Ectodermal cell (in vitro differentiated cells): ENCODE measurements around the gene HPS6.

Source experiments
- H3K27ac ChIP-seq: 2 replicates; pipeline ENCODE4 v1.7.0; 2013; ENCODE audit warnings: mild to moderate bottlenecking, low read depth, low read length; ENCODE audit not compliant: insufficient read depth, poor library complexity, severe bottlenecking
- H3K27me3 ChIP-seq: 2 replicates; pipeline ENCODE4 v1.7.0; 2013; ENCODE audit warnings: mild to moderate bottlenecking, low read length; ENCODE audit not compliant: insufficient read depth, control insufficient read depth, poor library complexity, severe bottlenecking
- H3K36me3 ChIP-seq: one replicate; pipeline ENCODE4 v1.7.0; 2013; ENCODE audit warnings: low read length; ENCODE audit not compliant: control insufficient read depth, insufficient read depth
- H3K4me1 ChIP-seq: one replicate; pipeline ENCODE4 v1.7.0; 2013; ENCODE audit warnings: low read length; ENCODE audit not compliant: control insufficient read depth, insufficient read depth
- H3K4me3 ChIP-seq: 2 replicates; pipeline ENCODE4 v1.7.0; 2013; ENCODE audit warnings: low read depth, low read length, control low read depth; ENCODE audit not compliant: insufficient read depth
- H3K9me3 ChIP-seq: 2 replicates; pipeline ENCODE4 v1.7.0; 2013; ENCODE audit warnings: mild to moderate bottlenecking, low read length, moderate library complexity; ENCODE audit not compliant: control insufficient read depth
- WGBS, 2 experiments: methylation state at CpG; one replicate each; pipeline ENCODE4 v1.1.7; 2013; ENCODE audit warnings: missing lambda C conversion rate in 2 of 2; 5-methylcytosine and 5-hydroxymethylcytosine counted together

HPS6 gene

DNA sequence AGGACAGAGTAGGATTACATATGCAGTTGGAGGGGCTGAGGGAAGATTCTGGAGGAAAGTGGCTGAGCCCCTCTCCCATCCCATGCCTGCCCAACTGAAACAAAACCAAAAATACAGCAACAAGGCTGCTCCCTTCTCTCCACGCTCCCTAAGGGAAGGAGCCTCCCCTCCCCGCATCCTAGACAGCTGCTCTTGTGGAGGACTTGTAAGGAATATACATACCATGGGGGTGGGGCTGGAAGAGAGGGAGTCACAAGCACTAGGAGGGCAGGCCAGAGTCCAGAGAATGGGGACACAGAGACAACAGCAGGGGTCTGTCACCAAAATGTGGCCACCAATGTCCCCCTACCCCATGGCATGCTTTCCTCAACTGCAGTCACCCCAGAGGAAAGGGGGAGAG, 41.8 kb downstream of the HPS6 start:
- Histone ChIP-seq H3K27ac (no peak overlapping the region), H3K4me1 (no peaks in the 10 kb centered on the region), H3K36me3 (peaks cover 36% of the 10 kb centered on the region), H3K4me3 (no peak overlapping the region), H3K9me3 (no peaks in the 10 kb centered on the region), H3K27me3 (no peaks in the 10 kb centered on the region)
- 70 to 90% methylated on average over 2 of the region's 2 CpGs for WGBS, 2 experiments

DNA sequence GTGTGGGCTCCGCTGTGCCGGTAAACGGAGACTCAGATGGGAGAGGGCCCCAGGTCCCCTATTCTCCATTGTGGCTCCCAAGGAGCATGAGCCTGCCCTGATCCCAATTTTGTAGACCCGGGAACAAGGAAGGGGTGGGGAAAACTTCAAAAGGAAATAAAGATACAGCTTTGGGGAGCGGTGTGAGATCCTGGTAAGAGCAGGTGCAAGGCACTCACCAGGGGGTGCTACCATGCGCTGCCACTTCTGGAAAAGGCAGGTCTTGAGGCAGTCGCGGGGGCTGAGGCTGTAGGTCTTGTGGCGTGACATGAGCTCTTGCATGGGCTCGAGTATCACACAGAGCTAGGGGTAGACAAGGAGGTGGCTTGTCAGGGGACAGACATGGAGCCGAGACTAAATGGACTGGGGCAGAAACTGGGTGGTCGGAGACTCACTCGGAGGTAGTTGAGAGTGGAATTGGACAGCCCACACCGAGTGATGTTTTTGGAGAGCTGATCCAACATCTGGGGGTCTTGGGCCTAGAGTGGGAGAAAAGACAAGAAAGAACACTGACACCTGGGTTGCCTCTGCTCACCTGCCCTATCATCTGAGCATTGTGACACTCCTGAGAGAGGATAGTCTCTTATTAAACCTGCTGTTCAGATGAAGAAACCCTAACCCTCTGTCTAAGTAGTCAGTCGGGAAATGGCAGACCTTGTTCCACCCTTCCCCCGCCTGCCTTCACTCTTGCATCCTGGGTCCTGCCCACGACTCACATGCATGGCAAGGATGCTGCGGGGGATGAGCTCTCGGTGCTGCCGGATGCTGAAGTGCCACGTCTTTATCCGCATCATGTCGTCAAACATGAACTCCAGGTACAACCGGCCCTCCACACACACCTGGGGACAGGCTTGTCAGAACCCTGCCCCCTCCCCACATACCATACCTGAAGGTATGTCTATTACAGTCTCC, 44.3 kb downstream of the HPS6 start:
- WGBS, 2 experiments: 95% methylated on average over 24 of the region's 24 CpGs
- peaks cover 36% of the 10 kb centered on the region for H3K36me3 ChIP-seq
- no peak overlapping the region for H3K27ac ChIP-seq

DNA sequence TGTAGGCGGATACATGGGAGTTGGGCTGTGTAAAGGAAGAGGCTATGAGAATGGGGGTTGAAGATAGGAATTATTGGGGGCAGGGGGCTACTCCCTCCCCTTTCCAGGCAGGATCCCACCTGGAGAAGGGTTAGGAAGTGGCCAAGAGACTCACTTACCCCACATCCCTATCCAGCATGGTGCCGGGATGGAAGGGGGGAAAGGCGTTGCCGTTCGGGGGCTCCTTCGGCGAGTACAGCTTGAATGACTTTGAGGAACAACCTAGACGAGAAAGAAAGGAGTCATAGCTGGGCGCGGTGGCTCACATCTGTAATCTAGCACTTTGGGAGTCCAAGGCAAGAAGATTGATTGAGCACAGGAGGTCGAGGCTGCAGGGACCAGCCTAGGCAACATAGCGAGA, 46.1 kb downstream of the HPS6 start:
- H3K27me3 ChIP-seq: no peaks in the 10 kb centered on the region
- peaks cover 29% of the 10 kb centered on the region for H3K4me1 ChIP-seq
- H3K9me3 ChIP-seq: no peaks in the 10 kb centered on the region
- no peak overlapping the region for H3K27ac ChIP-seq
- no peak overlapping the region for H3K4me3 ChIP-seq
- 94 to 95% methylated on average over 11 to 12 of the region's 12 CpGs for WGBS, 2 experiments
- H3K36me3 ChIP-seq: peaks cover 36% of the 10 kb centered on the region

More for the DNA sequence above, 44.3 kb downstream of the HPS6 start:
- Histone ChIP-seq H3K9me3 (no peaks in the 10 kb centered on the region), H3K27me3 (no peaks in the 10 kb centered on the region), H3K4me3 (no peak overlapping the region), H3K4me1 (peaks cover 17% of the 10 kb centered on the region)

DNA sequence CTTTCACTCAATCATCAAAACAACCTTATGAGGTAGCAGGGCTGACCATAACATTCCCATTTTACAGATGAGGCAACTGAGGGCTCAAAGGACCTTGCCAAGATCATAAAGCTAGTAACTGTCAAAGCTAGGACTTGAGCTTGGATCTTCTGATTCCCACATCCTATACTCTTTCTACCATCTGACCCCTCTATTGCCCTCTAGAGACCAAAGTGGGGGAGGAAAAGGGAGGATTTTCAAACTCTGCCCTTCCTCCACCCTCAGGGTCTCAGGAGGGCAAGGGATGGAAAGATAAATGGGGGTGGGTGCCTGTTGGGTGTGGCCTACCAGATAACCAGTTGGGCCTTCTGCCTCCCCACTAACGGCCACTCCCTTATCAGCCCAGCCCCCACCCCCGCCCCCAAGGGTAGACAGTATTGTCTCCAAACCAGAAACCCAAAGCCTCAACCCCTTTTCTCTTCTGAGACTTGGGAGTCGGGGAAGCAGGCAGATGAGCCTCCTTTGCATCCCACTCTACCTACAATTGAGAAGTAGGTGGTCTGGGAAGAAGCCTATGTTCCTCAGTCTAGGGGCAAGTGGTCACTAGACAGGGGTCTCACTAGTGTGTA, 47.2 kb downstream of the HPS6 start:
- Histone ChIP-seq H3K9me3 (no peaks in the 10 kb centered on the region), H3K27me3 (no peaks in the 10 kb centered on the region), H3K4me3 (peak overlapping the region; percentile 96), H3K36me3 (peaks cover 36% of the 10 kb centered on the region), H3K27ac (no peak overlapping the region), H3K4me1 (peaks cover 40% of the 10 kb centered on the region)
- WGBS, 2 experiments: 21 to 24% methylated on average over 3 of the region's 3 CpGs

DNA sequence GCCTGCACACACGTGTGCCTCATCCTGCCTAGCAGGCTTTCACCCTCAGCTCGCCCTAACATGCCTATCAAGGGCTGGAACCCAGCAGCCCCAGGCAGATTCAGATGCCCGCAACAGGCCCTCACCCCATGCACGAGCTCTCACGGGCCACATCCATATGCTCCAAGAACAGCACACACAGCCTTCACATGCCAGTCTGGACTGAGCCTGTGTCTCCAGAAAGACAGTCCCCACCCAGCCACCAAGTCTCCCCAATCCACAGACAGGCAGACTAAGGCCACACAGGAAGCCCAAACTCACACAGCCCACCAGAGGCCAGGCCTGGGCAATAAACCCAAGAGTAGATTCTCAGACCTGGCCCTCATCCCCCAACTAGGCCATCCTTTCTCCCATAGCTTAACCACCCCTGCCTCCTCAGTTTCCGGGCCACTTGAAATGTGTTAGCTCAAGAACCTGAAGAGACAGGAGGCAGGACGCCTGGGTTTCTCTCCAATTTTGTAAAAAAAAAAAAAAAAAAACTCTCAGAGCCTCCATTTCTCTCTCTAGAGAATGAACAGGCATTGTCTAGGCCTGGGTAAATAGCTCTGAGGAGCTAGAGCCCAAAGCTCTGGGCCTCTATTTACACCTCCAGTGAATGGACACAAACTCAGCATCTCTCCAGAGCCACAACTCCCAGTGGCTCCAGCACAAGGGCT, 48.3 kb downstream of the HPS6 start:
- WGBS, 2 experiments: 57 to 63% methylated on average over 7 of the region's 7 CpGs
- Histone ChIP-seq H3K4me3 (peak overlapping the region; percentile 96), H3K4me1 (peaks cover 50% of the 10 kb centered on the region), H3K36me3 (peaks cover 28% of the 10 kb centered on the region), H3K27ac (peak overlapping the region; percentile 70), H3K27me3 (no peaks in the 10 kb centered on the region), H3K9me3 (no peaks in the 10 kb centered on the region)

DNA sequence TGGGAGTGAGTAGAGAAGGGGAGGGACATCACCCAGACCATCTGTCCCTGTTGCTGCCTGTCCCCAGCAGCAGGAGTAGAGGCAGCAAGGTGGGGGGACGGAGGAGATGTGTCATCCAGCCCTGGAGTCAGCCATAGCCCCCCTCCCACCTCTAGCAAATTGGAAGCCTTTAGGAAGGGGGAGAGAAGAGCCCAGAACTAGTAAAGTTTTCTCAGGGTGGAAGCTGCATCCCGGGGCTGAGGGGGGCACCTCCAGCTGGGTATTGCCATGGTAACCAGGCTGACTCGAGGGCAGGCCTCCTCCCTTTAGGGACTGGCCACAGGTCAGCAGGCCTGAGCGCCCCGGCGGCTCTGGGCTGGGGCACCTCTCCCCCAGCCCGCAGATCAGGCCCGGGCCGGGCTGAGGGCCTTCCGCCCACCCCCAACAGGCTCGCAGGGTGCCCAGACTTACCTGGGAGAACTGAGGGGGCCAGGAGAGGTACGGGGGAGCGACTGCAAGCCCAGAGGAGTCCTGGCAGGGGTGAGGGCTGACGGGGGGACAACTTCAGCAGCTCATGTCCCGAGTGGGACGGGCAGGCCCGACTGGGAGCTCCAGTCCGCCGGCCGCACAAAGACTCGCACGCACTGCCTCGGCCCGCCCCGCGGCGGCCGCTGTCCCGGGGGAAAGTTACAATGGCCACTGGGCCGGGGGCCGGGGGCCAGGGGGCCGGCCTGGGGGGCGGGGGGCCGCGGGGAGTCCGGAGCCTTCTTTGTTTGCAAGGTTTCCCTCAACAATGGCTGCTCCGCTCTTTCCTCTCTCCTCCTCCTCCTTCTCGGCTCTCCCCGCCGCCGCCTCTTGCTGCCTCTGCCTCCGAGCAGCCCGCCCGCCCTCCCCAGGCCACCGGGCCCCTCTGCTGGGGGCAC, 49.1 kb downstream of the HPS6 start:
- Histone ChIP-seq H3K4me1 (peaks cover 58% of the 10 kb centered on the region), H3K36me3 (peaks cover 21% of the 10 kb centered on the region), H3K27me3 (no peaks in the 10 kb centered on the region), H3K27ac (peak overlapping the region; percentile 70), H3K9me3 (no peaks in the 10 kb centered on the region), H3K4me3 (peak overlapping the region; percentile 96)
- WGBS, 2 experiments: 0 to 1% methylated on average over 43 of the region's 45 CpGs

DNA sequence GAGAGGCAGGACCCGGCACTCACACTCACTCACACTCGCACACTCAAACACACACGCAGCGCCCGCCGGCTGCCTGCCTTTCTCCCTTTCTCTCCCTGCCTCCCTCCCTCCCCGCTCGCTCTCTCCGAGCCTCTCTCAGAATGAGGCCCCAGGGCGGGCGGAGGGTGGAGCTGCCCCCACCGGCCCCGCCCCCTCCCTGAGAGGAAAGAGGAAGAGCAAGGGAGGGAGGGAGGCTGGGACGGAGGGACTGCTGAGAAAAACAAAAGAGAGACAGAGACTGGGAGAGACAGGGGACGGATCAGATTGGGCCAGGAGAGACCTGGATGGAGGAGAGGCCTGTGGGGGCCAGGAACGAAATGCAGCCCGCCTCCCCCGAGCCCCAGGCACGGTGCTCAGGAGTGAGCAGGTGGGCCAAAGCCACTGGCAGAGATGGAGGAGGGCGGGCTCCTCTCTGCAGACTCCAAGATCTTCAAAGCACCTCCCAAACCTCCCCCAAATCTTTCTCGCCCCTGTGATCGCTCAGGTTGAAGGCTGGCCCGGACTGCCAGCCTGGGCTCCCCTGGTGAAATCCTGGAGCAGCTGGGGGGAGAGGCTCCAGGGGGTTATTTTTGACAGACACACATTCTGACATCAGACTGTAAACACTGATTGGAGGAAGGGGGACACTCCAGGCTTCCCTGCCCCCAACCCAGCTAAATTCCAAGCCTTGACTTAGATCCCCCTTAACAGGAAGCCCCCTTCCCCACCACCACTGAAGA, 49.9 kb downstream of the HPS6 start:
- 0 to 1% methylated on average over 21 to 23 of the region's 23 CpGs for WGBS, 2 experiments
- Histone ChIP-seq H3K4me1 (peaks cover 59% of the 10 kb centered on the region), H3K27me3 (no peaks in the 10 kb centered on the region)

DNA sequence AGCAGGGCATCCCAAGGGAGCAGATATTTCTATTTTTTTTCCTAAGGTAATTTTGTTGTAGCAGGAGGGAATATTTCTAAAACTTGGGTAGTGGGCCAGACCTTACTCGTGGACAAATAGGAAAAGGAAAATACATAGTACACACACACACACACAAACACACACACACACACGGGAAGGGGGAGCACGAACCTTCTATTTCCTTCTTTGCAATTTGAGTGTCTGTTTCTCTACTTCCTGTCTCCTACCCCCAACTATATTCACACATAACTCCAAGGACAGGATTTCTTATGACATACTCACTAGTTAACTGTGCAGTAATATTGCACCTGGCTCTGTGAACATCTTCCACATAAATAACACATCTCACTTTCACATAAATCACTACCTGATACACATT, 50.6 kb downstream of the HPS6 start:
- WGBS, 2 experiments: 51 to 63% methylated on average over 3 of the region's 3 CpGs

More for the DNA sequence above, 49.9 kb downstream of the HPS6 start:
- peak overlapping the region; percentile 96 for H3K4me3 ChIP-seq
- no peaks in the 10 kb centered on the region for H3K9me3 ChIP-seq
- peaks cover 13% of the 10 kb centered on the region for H3K36me3 ChIP-seq
- H3K27ac ChIP-seq: peak overlapping the region; percentile 70

DNA sequence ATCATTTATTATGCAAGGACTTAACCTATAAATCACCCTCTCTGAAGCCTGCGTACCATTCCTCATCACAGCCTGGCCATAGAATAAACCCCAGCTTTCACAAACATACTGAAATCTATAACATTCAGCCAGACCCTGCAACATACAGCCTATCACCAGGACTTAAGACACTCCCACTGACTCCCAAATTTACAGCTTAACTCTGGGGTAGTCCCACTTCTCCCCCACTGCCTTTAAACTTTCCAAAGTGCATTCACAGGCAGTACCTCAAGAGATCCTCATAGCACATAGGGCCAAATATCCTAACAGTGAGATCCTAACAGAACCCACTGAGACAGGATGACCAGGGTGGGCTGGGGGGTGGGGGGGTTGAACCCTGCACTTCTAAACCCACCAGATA, 51.5 kb downstream of the HPS6 start:
- H3K4me1 ChIP-seq: peaks cover 65% of the 10 kb centered on the region

More for the DNA sequence above, 50.6 kb downstream of the HPS6 start:
- Histone ChIP-seq H3K36me3 (peaks cover 6% of the 10 kb centered on the region), H3K4me1 (peaks cover 59% of the 10 kb centered on the region), H3K9me3 (no peaks in the 10 kb centered on the region), H3K27ac (no peak overlapping the region), H3K4me3 (peak overlapping the region; percentile 96), H3K27me3 (no peaks in the 10 kb centered on the region)

More for the DNA sequence above, 51.5 kb downstream of the HPS6 start:
- Histone ChIP-seq H3K4me3 (peak overlapping the region; percentile 11), H3K9me3 (no peaks in the 10 kb centered on the region), H3K36me3 (no peaks in the 10 kb centered on the region), H3K27ac (no peak overlapping the region), H3K27me3 (no peaks in the 10 kb centered on the region)
- WGBS, 2 experiments: 90 to 100% methylated on average over 1 of the region's 1 CpG
